Loucy (cell line): ENCODE data around the gene TLE2.

Source experiments
- H2AFZ ChIP-seq: fragments of 200-600 bp; sonication (generic); 2 replicates; pipeline ENCODE4 v1.6.0; 2016; ENCODE audit warnings: antibody characterized with exemption, mild to moderate bottlenecking, low read length, moderate library complexity
- H3F3A ChIP-seq: fragments of 200-600 bp; 2 replicates; pipeline ENCODE4 v1.6.0; 2016; ENCODE audit warnings: antibody characterized with exemption, low read depth, mild to moderate bottlenecking
- H3K27me3 ChIP-seq: fragments of 200-600 bp; sonication (generic); 2 replicates; pipeline ENCODE4 v1.6.1; 2014; ENCODE audit warnings: low read length, mild to moderate bottlenecking; ENCODE audit not compliant: insufficient read depth, poor library complexity, severe bottlenecking
- H3K36me3 ChIP-seq: fragments of 200-600 bp; sonication (generic); 2 replicates; pipeline ENCODE4 v1.6.1; 2016; ENCODE audit warnings: low read length; ENCODE audit not compliant: insufficient read depth
- H3K4me1 ChIP-seq: fragments of 200-600 bp; sonication (generic); 2 replicates; pipeline ENCODE4 v1.5.1; 2014; ENCODE audit warnings: low read length, mild to moderate bottlenecking; ENCODE audit not compliant: insufficient read depth, poor library complexity, severe bottlenecking
- H3K4me2 ChIP-seq: fragments of 200-600 bp; sonication (generic); 2 replicates; pipeline ENCODE4 v1.6.0; 2014; ENCODE audit warnings: antibody characterized with exemption, low read length, low read depth, mild to moderate bottlenecking; ENCODE audit not compliant: poor library complexity, severe bottlenecking
- H3K4me3 ChIP-seq: fragments of 200-600 bp; sonication (generic); 2 replicates; pipeline ENCODE4 v1.5.1; 2014; ENCODE audit warnings: low read length, mild to moderate bottlenecking, mixed read lengths; ENCODE audit not compliant: poor library complexity, severe bottlenecking
- H3K79me2 ChIP-seq: fragments of 200-600 bp; sonication (generic); 2 replicates; pipeline ENCODE4 v1.6.1; 2014; ENCODE audit warnings: low read length; ENCODE audit not compliant: insufficient read depth
- H3K9ac ChIP-seq: fragments of 200-600 bp; sonication (generic); 2 replicates; pipeline ENCODE4 v1.6.0; 2014; ENCODE audit warnings: mild to moderate bottlenecking, low read depth, low read length, moderate library complexity; ENCODE audit not compliant: poor library complexity, severe bottlenecking
- H3K9me2 ChIP-seq: fragments of 200-600 bp; sonication (generic); replicated peaks from 2 replicates; pipeline ENCODE4 v1.6.1; 2016; ENCODE audit warnings: low read depth, low read length, mixed read lengths
- H3K9me3 ChIP-seq: fragments of 200-600 bp; sonication (generic); 2 replicates; pipeline ENCODE4 v1.6.1; 2014; ENCODE audit warnings: mild to moderate bottlenecking, antibody characterized with exemption, low read length, low read depth; ENCODE audit not compliant: insufficient read depth
- H4K20me1 ChIP-seq: fragments of 200-600 bp; sonication (generic); 2 replicates; pipeline ENCODE4 v1.6.0; 2014; ENCODE audit warnings: antibody characterized with exemption, low read length, mild to moderate bottlenecking; ENCODE audit not compliant: insufficient read depth, poor library complexity, severe bottlenecking
- EZH2phosphoT487 ChIP-seq: fragments of 200-600 bp; IDR thresholded peaks from 2 replicates; pipeline ENCODE4 v1.6.1; 2018; ENCODE audit warnings: antibody characterized with exemption, mild to moderate bottlenecking, moderate library complexity, borderline replicate concordance
- TF ChIP-seq, protein P1 (sequence below): fragments of 200-600 bp; sonication (generic); conservative IDR thresholded peaks from 2 replicates; pipeline ENCODE4 v1.5.1; 2014; ENCODE audit warnings: mild to moderate bottlenecking, antibody characterized with exemption, low read length

The TLE2 gene

GRCh38 chr19:3025549-3025886 lies 3.6 kb downstream of the TLE2 start:
- H3K79me2 ChIP-seq: no peaks in the 10 kb centered on the region
- H3K4me3 ChIP-seq: no peak overlapping the region
- no peaks in the 10 kb centered on the region for H4K20me1 ChIP-seq
- peaks cover 6% of the 10 kb centered on the region for H3K27me3 ChIP-seq
- no peaks in the 10 kb centered on the region for H3K9me3 ChIP-seq
- no peak overlapping the region for H3K9ac ChIP-seq
- no peak for TF ChIP-seq EZH2phosphoT487
- TF ChIP-seq, protein P1, sequence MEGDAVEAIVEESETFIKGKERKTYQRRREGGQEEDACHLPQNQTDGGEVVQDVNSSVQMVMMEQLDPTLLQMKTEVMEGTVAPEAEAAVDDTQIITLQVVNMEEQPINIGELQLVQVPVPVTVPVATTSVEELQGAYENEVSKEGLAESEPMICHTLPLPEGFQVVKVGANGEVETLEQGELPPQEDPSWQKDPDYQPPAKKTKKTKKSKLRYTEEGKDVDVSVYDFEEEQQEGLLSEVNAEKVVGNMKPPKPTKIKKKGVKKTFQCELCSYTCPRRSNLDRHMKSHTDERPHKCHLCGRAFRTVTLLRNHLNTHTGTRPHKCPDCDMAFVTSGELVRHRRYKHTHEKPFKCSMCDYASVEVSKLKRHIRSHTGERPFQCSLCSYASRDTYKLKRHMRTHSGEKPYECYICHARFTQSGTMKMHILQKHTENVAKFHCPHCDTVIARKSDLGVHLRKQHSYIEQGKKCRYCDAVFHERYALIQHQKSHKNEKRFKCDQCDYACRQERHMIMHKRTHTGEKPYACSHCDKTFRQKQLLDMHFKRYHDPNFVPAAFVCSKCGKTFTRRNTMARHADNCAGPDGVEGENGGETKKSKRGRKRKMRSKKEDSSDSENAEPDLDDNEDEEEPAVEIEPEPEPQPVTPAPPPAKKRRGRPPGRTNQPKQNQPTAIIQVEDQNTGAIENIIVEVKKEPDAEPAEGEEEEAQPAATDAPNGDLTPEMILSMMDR: no peak
- H3K4me2 ChIP-seq: no peak overlapping the region
- H3F3A ChIP-seq: no peaks in the 10 kb centered on the region
- H3K4me1 ChIP-seq: peaks cover 8% of the 10 kb centered on the region
- H2AFZ ChIP-seq: no peak overlapping the region
- no peaks in the 10 kb centered on the region for H3K9me2 ChIP-seq
- no peaks in the 10 kb centered on the region for H3K36me3 ChIP-seq

DNA sequence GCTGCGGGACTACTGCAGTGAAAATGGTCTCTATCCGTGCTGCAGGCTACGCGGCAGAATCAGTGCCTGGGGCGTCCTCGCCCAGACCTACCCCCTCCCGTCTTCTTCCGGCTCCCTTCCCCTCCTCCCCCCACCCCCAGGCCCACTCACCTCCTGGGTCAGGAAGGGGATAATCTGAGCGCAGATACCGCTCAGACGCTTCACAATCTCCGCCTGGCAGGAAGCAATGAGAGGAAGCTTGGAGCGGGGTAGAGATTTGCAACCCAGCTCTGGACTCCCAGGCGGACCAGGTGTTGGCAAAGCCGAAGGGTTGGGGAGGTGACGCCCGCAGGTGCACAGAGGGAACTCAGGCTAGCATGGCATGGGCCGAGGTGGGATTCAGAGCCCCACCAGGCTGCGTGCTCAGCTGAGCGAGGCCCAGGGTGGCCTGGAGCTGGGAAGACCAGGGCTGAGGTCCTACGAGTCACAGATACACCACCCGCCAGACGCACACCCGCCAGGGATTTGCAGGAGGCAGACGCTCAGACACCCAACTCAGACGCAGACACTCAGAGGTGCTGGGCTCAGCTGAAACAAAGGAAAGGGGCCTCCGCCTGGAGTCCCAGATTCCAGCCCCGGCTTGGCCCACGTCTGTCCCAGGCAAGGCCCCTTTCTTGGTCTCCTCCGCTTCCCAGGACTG lies 4.1 kb downstream of the TLE2 start:
- H3K4me2 ChIP-seq: no peak overlapping the region
- H3K27me3 ChIP-seq: peaks cover 6% of the 10 kb centered on the region
- H3K9me3 ChIP-seq: no peaks in the 10 kb centered on the region
- no peak overlapping the region for H3K9ac ChIP-seq
- H3F3A ChIP-seq: no peaks in the 10 kb centered on the region
- no peak overlapping the region for H2AFZ ChIP-seq
- no peak overlapping the region for H3K4me3 ChIP-seq
- no peaks in the 10 kb centered on the region for H3K9me2 ChIP-seq
- H3K79me2 ChIP-seq: no peaks in the 10 kb centered on the region
- no peaks in the 10 kb centered on the region for H4K20me1 ChIP-seq
- no peaks in the 10 kb centered on the region for H3K36me3 ChIP-seq
- peaks cover 8% of the 10 kb centered on the region for H3K4me1 ChIP-seq
- TF ChIP-seq, protein P1: no peak
- TF ChIP-seq EZH2phosphoT487: no peak

DNA sequence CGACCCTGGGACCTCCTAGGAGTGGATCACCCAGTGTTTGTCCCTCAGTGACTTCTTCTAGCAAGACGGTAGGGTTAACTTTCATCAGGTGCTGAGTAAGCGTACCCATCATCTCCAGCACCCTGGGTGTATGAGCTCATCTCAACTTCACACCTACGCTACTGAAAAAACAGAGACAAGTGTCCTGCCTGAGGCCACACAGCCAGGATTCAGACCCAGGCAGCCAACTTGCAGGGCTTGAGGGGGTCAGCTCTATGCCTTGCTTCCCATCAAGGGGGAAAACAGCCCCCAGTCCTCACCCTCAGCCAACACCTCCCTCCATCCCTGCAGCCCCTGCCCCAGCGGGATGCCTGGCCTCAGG lies 4.6 kb downstream of the TLE2 start:
- no peak overlapping the region for H3K4me2 ChIP-seq
- H3K9me3 ChIP-seq: no peaks in the 10 kb centered on the region
- no peak overlapping the region for H3K9ac ChIP-seq
- no peaks in the 10 kb centered on the region for H3K9me2 ChIP-seq
- no peaks in the 10 kb centered on the region for H4K20me1 ChIP-seq
- no peaks in the 10 kb centered on the region for H3F3A ChIP-seq
- no peak overlapping the region for H3K4me3 ChIP-seq
- no peak overlapping the region for H2AFZ ChIP-seq
- no peaks in the 10 kb centered on the region for H3K36me3 ChIP-seq
- H3K79me2 ChIP-seq: no peaks in the 10 kb centered on the region
- H3K27me3 ChIP-seq: peaks cover 6% of the 10 kb centered on the region
- H3K4me1 ChIP-seq: peaks cover 6% of the 10 kb centered on the region
- TF ChIP-seq, protein P1: no peak
- TF ChIP-seq EZH2phosphoT487: no peak
